NB4 (cell line): ENCODE measurements around the gene UCP3.

Experiments
- MYC ChIP-seq: IDR thresholded peaks from 2 replicates; pipeline ENCODE4 v1.6.1; 2011; ENCODE audit warnings: low read depth, low read length
- TF ChIP-seq, protein P1 (sequence below): IDR thresholded peaks from one replicate; pipeline ENCODE4 v1.5.1; 2012; ENCODE audit warnings: low read depth, low read length

DNA sequence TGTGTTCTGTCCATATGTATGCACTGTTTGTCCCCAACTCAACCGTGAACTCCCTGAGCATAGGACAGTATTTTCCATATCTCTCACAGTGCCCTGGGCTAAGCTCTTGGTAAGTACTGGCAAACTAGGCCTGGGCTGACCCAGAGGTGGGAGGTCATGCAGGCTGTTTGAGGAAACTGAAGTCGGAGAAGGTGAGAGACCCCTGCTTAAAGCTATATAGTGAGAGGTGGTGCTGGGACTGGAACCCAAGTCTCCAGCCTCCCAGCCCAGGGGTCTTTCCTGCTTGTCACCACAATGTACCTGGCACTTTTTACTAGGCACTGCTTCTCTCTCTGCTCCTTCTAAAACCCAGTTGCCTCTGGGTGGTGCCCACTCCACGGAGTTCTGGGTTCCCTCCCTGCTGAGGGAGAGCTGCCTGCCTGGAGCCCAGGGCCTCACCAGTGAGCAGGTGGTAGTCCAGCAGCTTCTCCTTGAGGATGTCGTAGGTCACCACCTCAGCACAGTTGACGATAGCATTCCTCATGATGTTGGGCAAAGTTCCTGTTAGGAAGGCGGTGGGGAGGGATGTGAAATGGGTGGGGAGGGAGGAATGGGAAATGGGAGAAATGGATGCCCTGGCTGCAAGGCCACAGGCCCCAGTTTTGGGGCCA lies 4.7 kb downstream of the UCP3 start:
- TF ChIP-seq MYC: no peak
- TF ChIP-seq, protein P1, sequence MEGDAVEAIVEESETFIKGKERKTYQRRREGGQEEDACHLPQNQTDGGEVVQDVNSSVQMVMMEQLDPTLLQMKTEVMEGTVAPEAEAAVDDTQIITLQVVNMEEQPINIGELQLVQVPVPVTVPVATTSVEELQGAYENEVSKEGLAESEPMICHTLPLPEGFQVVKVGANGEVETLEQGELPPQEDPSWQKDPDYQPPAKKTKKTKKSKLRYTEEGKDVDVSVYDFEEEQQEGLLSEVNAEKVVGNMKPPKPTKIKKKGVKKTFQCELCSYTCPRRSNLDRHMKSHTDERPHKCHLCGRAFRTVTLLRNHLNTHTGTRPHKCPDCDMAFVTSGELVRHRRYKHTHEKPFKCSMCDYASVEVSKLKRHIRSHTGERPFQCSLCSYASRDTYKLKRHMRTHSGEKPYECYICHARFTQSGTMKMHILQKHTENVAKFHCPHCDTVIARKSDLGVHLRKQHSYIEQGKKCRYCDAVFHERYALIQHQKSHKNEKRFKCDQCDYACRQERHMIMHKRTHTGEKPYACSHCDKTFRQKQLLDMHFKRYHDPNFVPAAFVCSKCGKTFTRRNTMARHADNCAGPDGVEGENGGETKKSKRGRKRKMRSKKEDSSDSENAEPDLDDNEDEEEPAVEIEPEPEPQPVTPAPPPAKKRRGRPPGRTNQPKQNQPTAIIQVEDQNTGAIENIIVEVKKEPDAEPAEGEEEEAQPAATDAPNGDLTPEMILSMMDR: no peak
